Fibroblast of the aortic adventitia (primary cell): Measurements from ENCODE around the gene RNPEP. TPM values are rescaled to one million over a fixed set of nuclear protein-coding genes. Genes with fewer than 3 reads are reported as not detected.

Experiments used
- DNase-seq: peaks from one replicate; pipeline ENCODE4 v3.0.0-alpha.2; 2010; ENCODE audit warnings: low read depth
- H3K4me3 ChIP-seq: 2 replicates; pipeline ENCODE4 v1.5.1; 2011; ENCODE audit warnings: low read depth, mild to moderate bottlenecking, control low read depth, low read length, moderate library complexity
- CTCF ChIP-seq: IDR thresholded peaks from 2 replicates; pipeline ENCODE4 v1.5.1; 2011; ENCODE audit warnings: mild to moderate bottlenecking, low read length, control low read depth, inconsistent platforms; ENCODE audit not compliant: insufficient read depth
- total RNA-seq: library from RNA; depleted of rRNA; stranded (reverse); fragments of >200 nt; gene quantifications from 2 replicates; pipeline ENCODE4 v1.2.3, GENCODE V29; 2012; ENCODE audit warnings: low replicate concordance

Gene RNPEP
- total RNA-seq, 1 donor, result 49.3 TPM

GRCh38 chr1:201964261-201964660, 18.2 kb upstream of the RNPEP start:
- DNase-seq, result no peak
- TF ChIP-seq CTCF, result no peak

GRCh38 chr1:201966171-201966570, 16.3 kb upstream of the RNPEP start:
- DNase-seq, result no peak
- H3K4me3 ChIP-seq, result no peak overlapping the region
- no peak for TF ChIP-seq CTCF

More at GRCh38 chr1:201964261-201964660, 18.2 kb upstream of the RNPEP start:
- H3K4me3 ChIP-seq, result no peak overlapping the region

- DNase-seq, result no peak
- no peak for TF ChIP-seq CTCF
- H3K4me3 ChIP-seq, result no peak overlapping the region
Measured at GRCh38 chr1:201968202-201968925, 14.1 kb upstream of the RNPEP start.

- DNase-seq, result no peak
Measured at GRCh38 chr1:201970334-201971159, 11.9 kb upstream of the RNPEP start.

GRCh38 chr1:201982082-201982622, 296 bp upstream of the RNPEP start:
- no peak for TF ChIP-seq CTCF
- peak overlapping the region; percentile 73 for H3K4me3 ChIP-seq
- DNase-seq, result peak; percentile 47

More at GRCh38 chr1:201970334-201971159, 11.9 kb upstream of the RNPEP start:
- no peak overlapping the region for H3K4me3 ChIP-seq
- TF ChIP-seq CTCF, result no peak

- TF ChIP-seq CTCF, result no peak
- H3K4me3 ChIP-seq, result peak overlapping the region; percentile 73
- DNase-seq, result no peak
Measured at GRCh38 chr1:201983380-201983805, 945 bp downstream of the RNPEP start.
